Brain microvascular endothelial cell (primary cell): ENCODE measurements around the gene ASB10.

Experiments
- DNase-seq: peaks from one replicate; pipeline ENCODE4 v3.0.0-alpha.2; 2020
- H3K27ac ChIP-seq: fragments of 250-450 bp; sonication (Bioruptor Pico); 2 replicates; pipeline ENCODE4 v1.5.1; 2020; ENCODE audit warnings: mild to moderate bottlenecking, moderate library complexity
- H3K27me3 ChIP-seq: fragments of 250-450 bp; sonication (Bioruptor Pico); replicated peaks from 2 replicates; pipeline ENCODE4 v1.5.1; 2020; ENCODE audit warnings: mild to moderate bottlenecking
- H3K36me3 ChIP-seq: fragments of 250-450 bp; sonication (Bioruptor Pico); replicated peaks from 2 replicates; pipeline ENCODE4 v1.5.1; 2020; ENCODE audit warnings: mild to moderate bottlenecking
- H3K4me3 ChIP-seq: 2 replicates; pipeline ENCODE4 v1.5.1; 2011; ENCODE audit warnings: low read depth, mild to moderate bottlenecking, control low read depth, low read length, moderate library complexity
- in situ Hi-C: cut with HindIII; loops from 2 replicates; pipeline ENCODE4 v1.10.0; 2017; ENCODE audit warnings: low sequenced_read_pairs, low pct_ligation_motif_present
- TF ChIP-seq, protein P1 (sequence below): IDR thresholded peaks from 2 replicates; pipeline ENCODE4 v1.5.1; 2011; ENCODE audit warnings: low read depth, mild to moderate bottlenecking, moderate library complexity, low read length, control low read depth, inconsistent platforms; ENCODE audit errors: missing control alignments

Gene ASB10

GRCh38 chr7:151194188-151194587 lies 7.1 kb upstream of the ASB10 start:
- no peak for DNase-seq
- H3K27ac ChIP-seq: no peak overlapping the region
- in situ Hi-C loops: no loop called here
- TF ChIP-seq, protein P1, sequence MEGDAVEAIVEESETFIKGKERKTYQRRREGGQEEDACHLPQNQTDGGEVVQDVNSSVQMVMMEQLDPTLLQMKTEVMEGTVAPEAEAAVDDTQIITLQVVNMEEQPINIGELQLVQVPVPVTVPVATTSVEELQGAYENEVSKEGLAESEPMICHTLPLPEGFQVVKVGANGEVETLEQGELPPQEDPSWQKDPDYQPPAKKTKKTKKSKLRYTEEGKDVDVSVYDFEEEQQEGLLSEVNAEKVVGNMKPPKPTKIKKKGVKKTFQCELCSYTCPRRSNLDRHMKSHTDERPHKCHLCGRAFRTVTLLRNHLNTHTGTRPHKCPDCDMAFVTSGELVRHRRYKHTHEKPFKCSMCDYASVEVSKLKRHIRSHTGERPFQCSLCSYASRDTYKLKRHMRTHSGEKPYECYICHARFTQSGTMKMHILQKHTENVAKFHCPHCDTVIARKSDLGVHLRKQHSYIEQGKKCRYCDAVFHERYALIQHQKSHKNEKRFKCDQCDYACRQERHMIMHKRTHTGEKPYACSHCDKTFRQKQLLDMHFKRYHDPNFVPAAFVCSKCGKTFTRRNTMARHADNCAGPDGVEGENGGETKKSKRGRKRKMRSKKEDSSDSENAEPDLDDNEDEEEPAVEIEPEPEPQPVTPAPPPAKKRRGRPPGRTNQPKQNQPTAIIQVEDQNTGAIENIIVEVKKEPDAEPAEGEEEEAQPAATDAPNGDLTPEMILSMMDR: no peak
- H3K36me3 ChIP-seq: no peaks in the 10 kb centered on the region
- H3K4me3 ChIP-seq: no peak overlapping the region
- peaks cover 19% of the 10 kb centered on the region for H3K27me3 ChIP-seq

DNA sequence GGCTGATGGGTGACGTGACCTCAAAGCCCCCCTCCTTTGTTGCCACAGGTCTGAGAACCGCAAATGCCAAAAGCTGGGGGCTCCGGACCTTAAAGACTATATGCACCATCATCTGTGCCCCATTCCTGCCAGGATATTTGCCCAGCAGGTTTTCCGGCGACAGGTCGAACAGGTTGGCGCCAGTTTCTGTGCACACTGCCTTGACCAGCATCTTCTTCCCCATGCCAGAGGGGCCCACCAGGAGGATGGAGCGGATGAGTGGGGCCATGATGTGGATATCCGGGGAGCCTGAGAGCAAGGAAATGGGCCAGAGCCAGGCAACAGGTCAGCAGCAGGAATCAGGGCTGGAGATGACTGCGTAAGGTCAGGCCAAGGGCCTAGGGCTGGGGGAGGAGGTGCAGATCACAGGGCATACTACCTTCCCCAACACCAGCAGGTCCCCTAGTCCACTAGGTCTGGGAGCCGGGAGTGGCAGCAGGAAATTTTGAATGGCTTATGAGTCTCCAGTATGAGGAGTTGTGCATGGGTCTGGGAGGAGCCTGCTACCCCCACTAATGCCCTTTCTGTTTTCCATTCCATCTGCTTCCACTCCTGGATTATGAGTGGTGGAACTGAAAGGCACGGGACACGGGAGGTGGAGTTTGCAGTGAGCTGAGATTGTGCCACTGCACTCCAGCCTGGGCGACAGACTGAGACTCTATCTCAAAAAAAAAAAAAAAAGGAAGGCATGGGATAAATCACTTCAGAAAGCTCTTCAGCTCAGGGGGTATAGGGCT lies 6.3 kb upstream of the ASB10 start:
- peaks cover 17% of the 10 kb centered on the region for H3K27me3 ChIP-seq
- in situ Hi-C loops: no loop called here

GRCh38 chr7:151192002-151192539 lies 5.0 kb upstream of the ASB10 start:
- in situ Hi-C loops: no loop called here
- Histone ChIP-seq H3K27me3 (peaks cover 18% of the 10 kb centered on the region), H3K4me3 (no peak overlapping the region), H3K36me3 (no peaks in the 10 kb centered on the region), H3K27ac (no peak overlapping the region)
- TF ChIP-seq, protein P1: no peak
- no peak for DNase-seq

More for the DNA sequence above, 6.3 kb upstream of the ASB10 start:
- Histone ChIP-seq H3K36me3 (no peaks in the 10 kb centered on the region), H3K4me3 (no peak overlapping the region), H3K27ac (no peak overlapping the region)
- TF ChIP-seq, protein P1: no peak
- DNase-seq: no peak

GRCh38 chr7:151191544-151191943 lies 4.5 kb upstream of the ASB10 start:
- H3K36me3 ChIP-seq: no peaks in the 10 kb centered on the region
- TF ChIP-seq, protein P1: no peak
- H3K27ac ChIP-seq: no peak overlapping the region
- in situ Hi-C loops: no loop called here
- no peak for DNase-seq
- peaks cover 16% of the 10 kb centered on the region for H3K27me3 ChIP-seq
- no peak overlapping the region for H3K4me3 ChIP-seq

DNA sequence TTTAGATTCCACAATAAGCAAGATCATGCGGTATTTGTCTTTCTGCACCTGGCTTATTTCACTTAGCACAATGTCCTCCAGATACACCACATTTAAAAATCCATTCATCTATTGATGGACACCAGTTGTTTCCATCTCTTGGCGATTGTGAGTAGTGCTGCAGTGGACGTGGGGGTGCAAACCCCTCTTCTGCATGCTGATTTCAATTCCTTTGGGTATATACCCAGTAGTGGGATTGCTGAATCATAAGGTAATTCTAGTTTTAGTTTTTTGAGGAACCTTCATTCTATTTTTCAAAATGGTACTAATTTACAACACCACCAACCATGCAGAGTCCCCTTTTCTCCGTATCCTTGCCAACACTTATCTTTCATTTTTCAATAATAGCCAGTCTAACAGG lies 2.0 kb upstream of the ASB10 start:
- H3K27me3 ChIP-seq: peaks cover 10% of the 10 kb centered on the region
- TF ChIP-seq, protein P1: no peak
- H3K36me3 ChIP-seq: no peaks in the 10 kb centered on the region
- DNase-seq: no peak
- in situ Hi-C loops: no loop called here
- H3K4me3 ChIP-seq: no peak overlapping the region
- H3K27ac ChIP-seq: no peak overlapping the region

DNA sequence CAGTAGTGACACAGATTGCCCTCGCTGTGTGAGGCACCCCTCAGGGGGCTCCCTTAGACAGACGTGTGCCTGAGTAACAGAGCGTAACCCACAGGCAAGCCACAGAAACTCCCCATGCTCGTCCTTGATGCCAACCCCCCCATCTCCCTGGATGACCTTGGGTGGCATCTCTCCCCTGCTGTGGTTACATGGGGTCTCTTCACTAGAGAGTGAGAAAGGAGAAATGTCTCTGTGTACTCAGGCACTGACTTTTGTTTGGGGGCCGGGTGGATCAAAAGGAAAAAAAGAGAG lies 1.1 kb upstream of the ASB10 start:
- TF ChIP-seq, protein P1: no peak
- peaks cover 10% of the 10 kb centered on the region for H3K27me3 ChIP-seq
- in situ Hi-C loops: no loop called here
- H3K27ac ChIP-seq: no peak overlapping the region
- no peak overlapping the region for H3K4me3 ChIP-seq
- no peaks in the 10 kb centered on the region for H3K36me3 ChIP-seq
- no peak for DNase-seq
